HG02763 (cell line): Measurements from ENCODE around the gene GRK1.

Experiments
- ATAC-seq: cut with Tn5 transposase; IDR thresholded peaks from one replicate; pipeline ENCODE4 v1.9.1; 2021; ENCODE audit warnings: mild to moderate bottlenecking, moderate library complexity; ENCODE audit not compliant: unreplicated experiment

GRK1 gene

GRCh38 chr13:113647351-113648215 lies 19.4 kb upstream of the GRK1 start:
- no peak for ATAC-seq

- no peak for ATAC-seq
Observed at GRCh38 chr13:113648216-113648610, 18.8 kb upstream of the GRK1 start.

GRCh38 chr13:113649212-113649611 lies 17.8 kb upstream of the GRK1 start:
- no peak for ATAC-seq

GRCh38 chr13:113650275-113650674 lies 16.7 kb upstream of the GRK1 start:
- no peak for ATAC-seq

- no peak for ATAC-seq
Observed at GRCh38 chr13:113650731-113651148, 16.3 kb upstream of the GRK1 start.

- ATAC-seq, result no peak
Observed at GRCh38 chr13:113651511-113652403, 15.3 kb upstream of the GRK1 start.

- ATAC-seq, result no peak
Observed at GRCh38 chr13:113652404-113653263, 14.4 kb upstream of the GRK1 start.

- no peak for ATAC-seq
Observed at GRCh38 chr13:113653264-113654174, 13.5 kb upstream of the GRK1 start.

- no peak for ATAC-seq
Observed at GRCh38 chr13:113654175-113654560, 12.9 kb upstream of the GRK1 start.

- no peak for ATAC-seq
Observed at GRCh38 chr13:113654591-113655345, 12.3 kb upstream of the GRK1 start.

- ATAC-seq, result no peak
Observed at GRCh38 chr13:113655346-113656002, 11.5 kb upstream of the GRK1 start.

GRCh38 chr13:113656003-113656588 lies 10.9 kb upstream of the GRK1 start:
- ATAC-seq, result no peak

- ATAC-seq, result no peak
Observed at GRCh38 chr13:113656831-113657671, 10.0 kb upstream of the GRK1 start.

- no peak for ATAC-seq
Observed at GRCh38 chr13:113657851-113658741, 8.9 kb upstream of the GRK1 start, which contains the start of gene ATP4B. Gene ATP4B, minus strand, starts transcription at chr13:113658198. Its CDS starts 54 bp downstream, at chr13:113658144.

- no peak for ATAC-seq
Observed at GRCh38 chr13:113658836-113659235, 8.2 kb upstream of the GRK1 start.

GRCh38 chr13:113659337-113659736 lies 7.7 kb upstream of the GRK1 start:
- ATAC-seq, result no peak
